IMR-90 (cell line): ENCODE data around the gene METTL2A. TPM values are rescaled to one million over a fixed set of nuclear protein-coding genes. Genes with fewer than 3 reads are reported as not detected.
"Not testable (repeated sequence)": the region's sequence is repeated elsewhere in the genome, so short reads cannot be mapped to it uniquely, and the experiment has no call there.

Experiments used
- ATAC-seq: fragments of 200-7000 bp; cut with Tn5 transposase; 2 replicates; pipeline ENCODE4 v1.9.1; 2020; ENCODE audit warnings: low read depth, mild to moderate bottlenecking, moderate library complexity
- BruUV-seq: library from RNA; stranded (reverse); fragments of 400-500 nt; replicated peaks from 2 replicates; lab custom pipeline; 2021; lab: Mats Ljungman, UMichigan
- CTCF ChIA-PET: fragments of 300-600 bp; formaldehyde crosslinking; extraction: SDS; loops from one replicate; lab custom pipeline; 2021; ENCODE audit warnings: antibody characterized with exemption; lab: Yijun Ruan, JAX
- POLR2A ChIA-PET: fragments of 300-600 bp; sonication (Branson Sonifier 250); formaldehyde crosslinking; loops from one replicate; lab custom pipeline; 2022; ENCODE audit warnings: antibody characterized with exemption; ENCODE audit not compliant: unreplicated experiment; lab: Charles Lee
- DNase-seq: peaks from one replicate; pipeline ENCODE4 v3.0.0; 2013
- H2AFZ ChIP-seq: replicated peaks from 2 replicates; pipeline ENCODE3; 2013; ENCODE audit warnings: low read length, mild to moderate bottlenecking; ENCODE audit not compliant: poor library complexity
- H2AK5ac ChIP-seq: 2 replicates; pipeline ENCODE4 v1.6.1; 2013; ENCODE audit warnings: low read depth, low read length, inconsistent platforms
- H2AK9ac ChIP-seq: replicated peaks from 2 replicates; pipeline ENCODE3; 2013; ENCODE audit warnings: mild to moderate bottlenecking, low read depth, low read length, moderate library complexity; ENCODE audit not compliant: poor library complexity
- H2BK120ac ChIP-seq: 2 replicates; pipeline ENCODE4 v1.6.1; 2013; ENCODE audit warnings: low read depth, low read length, inconsistent platforms
- H2BK15ac ChIP-seq: 3 replicates; pipeline ENCODE4 v1.6.1; 2013; ENCODE audit warnings: low read depth, low read length, inconsistent platforms
- H2BK20ac ChIP-seq: 2 replicates; pipeline ENCODE4 v1.6.1; 2013; ENCODE audit warnings: low read depth, mild to moderate bottlenecking, inconsistent platforms, low read length, moderate library complexity
- H2BK5ac ChIP-seq: 2 replicates; pipeline ENCODE4 v1.6.1; 2013; ENCODE audit warnings: mild to moderate bottlenecking, low read depth, low read length, inconsistent platforms; ENCODE audit not compliant: poor library complexity, severe bottlenecking
- H3K14ac ChIP-seq: replicated peaks from 2 replicates; pipeline ENCODE4 v1.6.1; 2013; ENCODE audit warnings: low read depth, low read length, inconsistent platforms
- H3K18ac ChIP-seq: 2 replicates; pipeline ENCODE4 v1.6.1; 2013; ENCODE audit warnings: low read depth, low read length, control low read depth
- H3K23ac ChIP-seq: 2 replicates; pipeline ENCODE4 v1.6.1; 2013; ENCODE audit warnings: low read depth, low read length, inconsistent platforms
- H3K27ac ChIP-seq: 2 replicates; pipeline ENCODE4 v1.5.1; 2013; ENCODE audit warnings: mild to moderate bottlenecking, control low read depth, low read length; ENCODE audit not compliant: insufficient read depth
- H3K27me3 ChIP-seq: 2 replicates; pipeline ENCODE4 v1.6.1; 2013; ENCODE audit warnings: low read length; ENCODE audit not compliant: control insufficient read depth, insufficient read depth
- H3K36me3 ChIP-seq: 2 replicates; pipeline ENCODE4 v1.6.1; 2013; ENCODE audit warnings: low read length, mixed read lengths; ENCODE audit not compliant: control insufficient read depth, insufficient read depth
- H3K4ac ChIP-seq: 2 replicates; pipeline ENCODE4 v1.6.1; 2013; ENCODE audit warnings: low read depth, low read length, inconsistent platforms
- H3K4me1 ChIP-seq: 2 replicates; pipeline ENCODE4 v1.6.1; 2013; ENCODE audit warnings: low read length, mixed read lengths; ENCODE audit not compliant: control insufficient read depth, insufficient read depth
- H3K4me2 ChIP-seq: 2 replicates; pipeline ENCODE4 v1.6.1; 2013; ENCODE audit warnings: low read depth, mild to moderate bottlenecking, control low read depth, low read length, moderate library complexity
- H3K4me3 ChIP-seq: 2 replicates; pipeline ENCODE4 v1.5.1; 2013; ENCODE audit warnings: low read depth, mild to moderate bottlenecking, control low read depth, low read length, moderate library complexity; ENCODE audit not compliant: insufficient read depth
- H3K56ac ChIP-seq: 2 replicates; pipeline ENCODE4 v1.6.1; 2013; ENCODE audit warnings: low read length, inconsistent platforms; ENCODE audit not compliant: insufficient read depth; ENCODE audit errors: extremely low read depth
- H3K79me1 ChIP-seq, 2 experiments: 2 replicates each; pipeline ENCODE4 v1.6.1; 2013; ENCODE audit warnings: low read length in 2 of 2, inconsistent platforms in 1 of 2, low read depth in 1 of 2
- H3K9ac ChIP-seq: 2 replicates; pipeline ENCODE4 v1.6.1; 2013; ENCODE audit warnings: low read depth, low read length, control low read depth
- H3K9me1 ChIP-seq: 2 replicates; pipeline ENCODE4 v1.6.1; 2013; ENCODE audit warnings: low read length, inconsistent platforms; ENCODE audit not compliant: insufficient read depth
- H3K9me3 ChIP-seq: 2 replicates; pipeline ENCODE4 v1.6.1; 2013; ENCODE audit warnings: low read length; ENCODE audit not compliant: control insufficient read depth, insufficient read depth
- H4K20me1 ChIP-seq: 2 replicates; pipeline ENCODE4 v1.6.1; 2013; ENCODE audit warnings: low read length, inconsistent platforms; ENCODE audit not compliant: insufficient read depth
- H4K5ac ChIP-seq: 2 replicates; pipeline ENCODE4 v1.6.1; 2013; ENCODE audit warnings: mild to moderate bottlenecking, low read depth, low read length, control low read depth
- H4K8ac ChIP-seq, 2 experiments: 2 replicates each; pipeline ENCODE4 v1.6.1; 2013; ENCODE audit warnings: low read depth in 2 of 2, low read length in 2 of 2, control low read depth in 1 of 2, inconsistent platforms in 1 of 2
- H4K91ac ChIP-seq: 2 replicates; pipeline ENCODE4 v1.6.1; 2013; ENCODE audit warnings: low read depth, low read length, inconsistent platforms; ENCODE audit not compliant: insufficient read depth
- WGBS, 2 experiments: methylation state at CpG; one replicate each; pipeline versions ENCODE4 v1.1.5 to v1.1.7; 2013; ENCODE audit warnings: missing lambda C conversion rate in 2 of 2; ENCODE audit not compliant: insufficient read length in 1 of 2; ENCODE audit errors: extremely low coverage in 2 of 2; 5-methylcytosine and 5-hydroxymethylcytosine counted together
- dilution Hi-C: fragments of 300-500 bp; cut with HindIII; formaldehyde crosslinking; loops from one replicate; pipeline ENCODE4 v1.14.3; 2018; ENCODE audit warnings: low sequenced_read_pairs; ENCODE audit not compliant: unreplicated experiment
- in situ Hi-C: fragments of 300-500 bp; cut with MboI; formaldehyde crosslinking; loops from 3 replicates; pipeline ENCODE4 v1.14.3; 2019; ENCODE audit warnings: low sequenced_read_pairs, inconsistent platforms, mixed read lengths
- intact Hi-C: fragments of 100-400 bp; cut with micrococcal nuclease; formaldehyde crosslinking; loops from 2 replicates; pipeline ENCODE4 v1.10.0; 2022
- polyA plus RNA-seq, 3 experiments: library from polyadenylated mRNA; depleted of rRNA; stranded (reverse); fragments of >200 nt; gene quantifications; 2 replicates each; pipeline ENCODE4 v1.2.3, GENCODE V29; 2012; ENCODE audit warnings: low replicate concordance in 1 of 3
- total RNA-seq: library from RNA; depleted of rRNA; stranded (reverse); fragments of >200 nt; gene quantifications from 2 replicates; pipeline ENCODE4 v1.2.3, GENCODE V29; 2012

The METTL2A gene
- total and polyA plus RNA-seq, 2 of the 4 experiments (the other 2 are of a cell fraction): 12.0 to 24.6 TPM

DNA sequence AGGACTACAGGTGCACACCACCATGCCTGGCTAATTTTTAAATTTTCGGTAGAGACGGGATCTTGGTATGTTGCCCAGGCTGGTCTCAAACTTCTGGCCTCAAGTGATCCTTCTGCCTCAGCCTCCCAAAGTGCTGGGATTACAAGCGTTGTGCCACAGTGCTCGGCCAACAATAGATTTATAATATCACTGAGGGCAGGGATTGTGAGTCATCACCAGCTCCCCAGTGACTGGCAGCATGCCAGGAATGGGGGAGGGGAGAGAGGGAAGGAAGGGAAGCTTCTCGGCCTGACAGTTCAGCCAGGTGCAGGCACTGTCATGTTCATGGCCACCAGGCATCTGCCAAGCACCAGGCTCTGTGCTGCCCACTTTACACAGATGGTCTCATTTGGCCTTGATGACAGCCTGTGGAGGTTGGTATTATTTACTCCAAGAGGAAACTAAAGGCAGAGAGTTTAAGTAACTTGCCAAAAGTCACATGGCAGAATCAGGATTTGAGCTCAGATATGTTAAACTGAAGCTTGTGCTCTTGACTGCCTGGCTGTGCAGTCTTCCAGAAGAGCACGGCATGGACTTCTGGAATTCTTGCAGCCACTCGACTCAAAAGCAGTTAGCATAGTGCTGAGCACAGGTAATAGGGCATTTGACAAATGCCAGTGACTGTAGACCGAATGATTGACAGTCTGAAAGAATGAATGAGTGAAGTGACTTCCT lies 47.1 kb downstream of the METTL2A start:
- H3K9me1 ChIP-seq, intact Hi-C loops, H2BK15ac ChIP-seq, H3K27ac ChIP-seq, H2AK5ac ChIP-seq, H3K79me1 ChIP-seq, POLR2A ChIA-PET, H2BK5ac ChIP-seq, H4K91ac ChIP-seq, H3K56ac ChIP-seq, H3K23ac ChIP-seq, H3K4ac ChIP-seq, H4K8ac ChIP-seq, dilution Hi-C loops, BruUV-seq, H3K9ac ChIP-seq, H4K20me1 ChIP-seq, H3K4me1 ChIP-seq, H3K18ac ChIP-seq, H3K4me2 ChIP-seq, H2AFZ ChIP-seq, H3K36me3 ChIP-seq, H4K5ac ChIP-seq, H3K9me3 ChIP-seq, H3K14ac ChIP-seq, H3K27me3 ChIP-seq, H2AK9ac ChIP-seq, H3K4me3 ChIP-seq, H2BK120ac ChIP-seq, in situ Hi-C loops, H2BK20ac ChIP-seq: not testable (repeated sequence)
- CTCF ChIA-PET: interaction anchor here (0.6 kb wide), 1 partner anchor 64 kb away, joined by 3 read pairs; no protein-coding TSS in a partner anchor
- peak; percentile 53 for DNase-seq
- no CpG with 5 or more reads among the region's 8 CpGs for WGBS, 2 experiments
- peak; percentile 68 for ATAC-seq

DNA sequence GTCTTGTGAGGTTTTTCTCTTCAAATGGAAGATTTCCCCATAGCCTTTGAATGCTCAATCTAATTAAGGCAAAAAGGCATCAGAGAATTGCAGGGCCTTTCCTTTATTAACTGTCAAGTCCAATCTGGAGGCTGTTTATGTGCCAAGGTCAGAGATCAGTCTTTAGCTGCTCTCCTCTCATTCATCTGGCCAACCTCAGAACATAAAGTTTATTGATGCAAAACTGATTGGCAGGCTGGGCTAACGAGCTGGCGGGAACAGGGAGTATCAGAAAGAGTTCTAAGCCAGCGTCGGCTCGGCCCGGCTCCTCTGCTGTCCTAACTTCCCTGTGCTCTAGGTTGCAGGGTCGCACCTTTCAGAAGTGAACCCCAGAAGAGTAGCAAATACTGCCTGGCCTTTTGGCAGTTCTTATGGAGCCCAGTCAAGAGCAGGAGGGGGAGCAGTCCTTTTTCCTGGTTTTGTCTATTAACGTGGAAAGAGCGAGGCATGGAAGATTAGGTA lies 47.7 kb downstream of the METTL2A start:
- H3K27me3 ChIP-seq, H4K8ac ChIP-seq, in situ Hi-C loops, H3K56ac ChIP-seq, H3K9ac ChIP-seq, H2BK120ac ChIP-seq, dilution Hi-C loops, H3K9me3 ChIP-seq, H4K5ac ChIP-seq, DNase-seq, H3K4ac ChIP-seq, POLR2A ChIA-PET, BruUV-seq, H4K91ac ChIP-seq, H3K27ac ChIP-seq, H2AK5ac ChIP-seq, intact Hi-C loops, H2BK15ac ChIP-seq, H3K18ac ChIP-seq, H2BK5ac ChIP-seq, H2BK20ac ChIP-seq, H2AK9ac ChIP-seq, H4K20me1 ChIP-seq, H3K4me2 ChIP-seq, H3K79me1 ChIP-seq, H3K9me1 ChIP-seq, H2AFZ ChIP-seq, H3K23ac ChIP-seq, H3K4me3 ChIP-seq, H3K36me3 ChIP-seq, H3K14ac ChIP-seq, H3K4me1 ChIP-seq: not testable (repeated sequence)
- ATAC-seq: peak; percentile 8; the same call in 1 of the 2 replicates
- CTCF ChIA-PET: interaction anchor here (0.6 kb wide), 1 partner anchor 65 kb away, joined by 3 read pairs; no protein-coding TSS in a partner anchor
- no CpG with 5 or more reads among the region's 9 CpGs for WGBS, 2 experiments
